G401 (cell line): ENCODE data around the gene LHCGR. TPM values are rescaled to one million over a fixed set of nuclear protein-coding genes. Genes with fewer than 3 reads are reported as not detected.

Source experiments
- DNase-seq: peaks from one replicate; pipeline ENCODE4 v3.0.0-alpha.2; 2015; ENCODE audit warnings: low spot score
- in situ Hi-C: cut with HindIII; loops from 2 replicates; pipeline ENCODE4 v1.10.0; 2016; ENCODE audit warnings: low sequenced_read_pairs, mixed read lengths
- total RNA-seq: library from RNA; depleted of rRNA; stranded (reverse); fragments of >200 nt; shearing (Covaris generic); gene quantifications from 2 replicates; pipeline ENCODE4 v1.2.3, GENCODE V29; 2014; rRNA removed

The LHCGR gene
- total RNA-seq: not detected in 2 replicates

GRCh38 chr2:48755473-48755872 lies at the start of gene LHCGR:
LHCGR (minus strand) TSS chr2:48755724; CDS start chr2:48755671, 53 bp downstream.
- DNase-seq: no peak
- in situ Hi-C loops: no loop called here

- no peak for DNase-seq
- in situ Hi-C loops: no loop called here
Observed at GRCh38 chr2:48799601-48800000, 44.1 kb upstream of the LHCGR start.

DNA sequence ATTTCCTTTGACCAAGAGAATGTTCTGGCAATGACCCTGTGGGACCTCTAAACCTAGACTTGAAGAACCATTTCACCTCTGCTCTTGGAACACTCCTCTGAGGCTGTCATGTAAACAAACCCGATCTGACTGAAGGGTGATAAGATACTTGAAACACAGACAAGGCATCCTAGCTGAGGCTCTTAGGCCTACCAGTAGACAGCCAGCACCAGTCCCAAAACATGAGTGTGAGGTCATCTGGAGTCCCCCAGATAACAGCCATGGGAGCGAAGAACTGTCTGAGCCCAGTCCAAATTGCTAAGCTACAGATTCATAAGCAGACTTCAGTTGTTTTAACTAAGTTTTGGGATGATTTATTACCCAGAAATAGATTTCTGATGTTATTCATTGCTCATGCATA lies 39.5 kb upstream of the LHCGR start:
- in situ Hi-C loops: no loop called here
- no peak for DNase-seq

- DNase-seq: no peak
- in situ Hi-C loops: no loop called here
Observed at GRCh38 chr2:48793671-48794070, 38.1 kb upstream of the LHCGR start.

DNA sequence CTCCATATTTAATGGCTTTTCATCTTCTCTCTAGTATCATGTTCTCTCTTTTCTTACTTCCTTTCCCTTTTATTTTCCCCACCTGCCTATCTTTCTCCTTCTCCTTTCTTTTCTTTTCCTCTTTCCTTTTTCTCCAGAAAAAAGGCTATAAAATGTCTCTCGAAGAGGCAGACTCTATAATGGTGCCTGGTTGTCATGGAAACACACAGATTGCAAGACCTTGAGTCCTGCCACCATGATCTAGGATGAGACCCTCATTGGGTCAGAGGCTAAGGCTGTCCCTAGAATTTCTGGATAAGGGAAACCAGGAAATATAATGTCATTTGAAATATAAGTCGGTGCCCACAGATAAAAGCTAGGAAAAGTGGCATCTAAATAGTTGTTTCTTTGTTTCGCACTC lies 36.5 kb upstream of the LHCGR start:
- in situ Hi-C loops: no loop called here
- DNase-seq: no peak

DNA sequence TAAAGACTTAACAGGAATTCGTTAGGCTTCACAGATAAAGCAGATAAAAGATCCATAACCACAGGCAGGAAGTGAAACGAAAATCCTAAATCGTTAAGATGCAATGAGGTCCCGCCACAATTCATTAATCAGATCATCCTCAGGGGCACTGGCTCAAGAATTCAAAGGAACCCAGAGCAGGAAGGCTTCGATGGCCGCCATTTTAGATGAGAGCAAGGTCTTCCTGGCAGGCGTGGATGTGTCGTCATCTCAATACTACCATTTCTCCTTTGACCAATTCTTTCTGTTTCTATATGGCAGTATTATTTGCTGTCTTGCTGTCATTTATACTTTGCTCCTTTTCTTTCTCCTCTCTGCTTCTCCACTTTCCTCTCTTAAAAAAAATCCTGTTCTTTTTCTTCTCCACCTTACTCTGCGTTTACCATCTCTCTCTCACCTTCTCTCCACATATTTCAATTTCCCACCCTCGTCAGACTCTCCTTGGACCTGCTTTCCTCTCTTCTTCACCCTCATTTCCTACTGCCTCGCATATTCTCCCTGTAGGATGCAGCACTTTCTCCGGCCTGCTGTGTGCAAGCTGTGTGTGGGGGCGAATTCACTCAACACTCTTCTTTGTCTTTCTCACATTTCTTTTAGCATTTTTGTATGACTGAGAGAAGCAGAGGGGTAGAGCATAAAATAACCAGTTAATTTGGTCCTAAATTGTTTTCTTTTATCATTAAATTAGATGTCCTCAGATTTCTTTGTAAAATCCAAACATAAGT lies 35.1 kb upstream of the LHCGR start:
- in situ Hi-C loops: no loop called here
- no peak for DNase-seq

DNA sequence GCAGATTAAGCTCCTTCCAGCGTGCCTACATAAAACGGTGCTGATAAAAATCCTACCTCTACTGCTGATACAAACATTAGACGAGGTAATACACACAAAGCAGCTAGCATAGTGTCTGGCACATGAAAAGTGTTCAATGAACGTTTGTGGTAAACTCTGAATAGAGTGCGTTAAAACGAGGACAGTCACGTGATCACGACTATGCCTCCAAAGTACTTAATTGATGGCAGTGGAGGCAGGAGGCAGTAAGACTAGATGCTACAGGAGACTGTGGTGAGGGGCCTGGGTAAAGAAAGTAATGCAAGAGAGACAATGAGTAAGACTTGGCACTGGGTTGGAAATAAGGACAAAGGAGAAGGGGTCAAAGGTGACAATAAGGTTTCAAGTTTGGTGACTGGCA lies 32.1 kb upstream of the LHCGR start:
- no peak for DNase-seq
- in situ Hi-C loops: no loop called here

DNA sequence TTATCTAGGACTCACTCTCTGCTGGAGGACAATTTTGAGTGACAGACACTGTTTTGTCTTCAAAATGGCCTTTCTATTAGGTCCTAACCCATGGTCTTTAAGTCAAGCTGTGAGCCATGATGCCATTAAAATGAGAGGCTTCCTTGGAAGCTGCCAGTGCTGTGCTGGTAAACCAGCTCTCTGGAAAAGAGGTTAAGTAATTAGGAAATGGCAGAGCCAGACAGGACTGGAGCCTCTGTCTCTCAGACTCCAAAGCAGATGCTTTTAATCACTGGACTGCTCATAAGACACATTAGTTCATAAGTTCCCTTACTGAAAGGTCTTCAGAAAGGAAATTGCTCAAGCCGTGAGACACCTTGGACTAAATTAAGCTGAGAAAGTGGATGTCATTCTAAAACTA lies 25.8 kb upstream of the LHCGR start:
- no peak for DNase-seq
- in situ Hi-C loops: no loop called here

DNA sequence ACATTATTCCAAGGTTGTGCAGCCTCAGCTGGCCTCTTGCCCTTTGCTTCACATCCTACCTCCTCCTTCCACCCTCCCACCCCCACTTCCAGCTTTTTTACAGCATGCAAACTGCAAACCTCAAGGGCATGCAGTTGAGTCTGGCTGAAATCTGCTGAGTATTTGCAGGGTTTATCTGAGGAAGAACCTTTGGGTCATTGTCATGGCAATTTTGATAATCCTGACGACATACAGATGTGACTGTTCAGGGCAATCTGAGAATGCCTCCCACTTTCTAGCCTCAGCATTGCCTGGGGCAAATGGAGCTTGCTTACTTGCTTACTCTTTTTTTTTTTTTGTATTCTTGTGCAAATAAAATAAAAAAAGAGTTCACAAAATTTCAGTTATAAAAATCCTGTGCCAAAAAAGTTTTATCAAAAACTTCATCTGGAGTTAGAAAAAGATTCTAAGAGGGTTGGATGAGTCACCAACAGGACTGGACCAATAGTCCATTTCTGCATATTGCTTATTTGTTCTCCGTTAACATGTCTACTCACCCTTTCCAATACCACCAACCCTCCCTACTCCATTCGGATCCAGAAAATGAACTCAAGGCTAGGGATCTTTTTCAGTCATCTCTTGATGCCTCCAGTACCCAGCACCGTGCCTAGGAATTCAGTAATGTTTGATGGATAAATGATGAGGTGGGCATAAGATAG lies 23.6 kb upstream of the LHCGR start:
- in situ Hi-C loops: no loop called here
- no peak for DNase-seq

DNA sequence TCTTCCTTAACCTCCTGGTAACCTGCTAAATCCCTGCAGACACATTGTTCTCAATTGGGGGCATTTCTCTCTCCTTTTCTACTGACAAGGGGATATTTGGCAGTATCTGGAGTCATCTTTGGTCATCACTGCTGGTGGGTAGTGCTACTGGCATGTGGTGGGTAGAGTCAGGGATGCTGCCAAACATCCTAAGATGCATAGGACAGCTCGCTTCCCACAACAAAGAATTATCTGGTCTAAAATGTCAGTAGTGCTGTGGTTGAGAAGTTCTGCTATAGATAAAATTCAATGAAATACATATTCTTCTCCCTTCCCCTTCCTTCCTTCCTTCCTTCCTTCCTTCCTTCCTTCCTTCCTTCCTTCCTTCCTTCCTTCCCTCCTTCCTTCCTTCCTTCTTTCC lies 18.7 kb upstream of the LHCGR start:
- no peak for DNase-seq
- in situ Hi-C loops: no loop called here

DNA sequence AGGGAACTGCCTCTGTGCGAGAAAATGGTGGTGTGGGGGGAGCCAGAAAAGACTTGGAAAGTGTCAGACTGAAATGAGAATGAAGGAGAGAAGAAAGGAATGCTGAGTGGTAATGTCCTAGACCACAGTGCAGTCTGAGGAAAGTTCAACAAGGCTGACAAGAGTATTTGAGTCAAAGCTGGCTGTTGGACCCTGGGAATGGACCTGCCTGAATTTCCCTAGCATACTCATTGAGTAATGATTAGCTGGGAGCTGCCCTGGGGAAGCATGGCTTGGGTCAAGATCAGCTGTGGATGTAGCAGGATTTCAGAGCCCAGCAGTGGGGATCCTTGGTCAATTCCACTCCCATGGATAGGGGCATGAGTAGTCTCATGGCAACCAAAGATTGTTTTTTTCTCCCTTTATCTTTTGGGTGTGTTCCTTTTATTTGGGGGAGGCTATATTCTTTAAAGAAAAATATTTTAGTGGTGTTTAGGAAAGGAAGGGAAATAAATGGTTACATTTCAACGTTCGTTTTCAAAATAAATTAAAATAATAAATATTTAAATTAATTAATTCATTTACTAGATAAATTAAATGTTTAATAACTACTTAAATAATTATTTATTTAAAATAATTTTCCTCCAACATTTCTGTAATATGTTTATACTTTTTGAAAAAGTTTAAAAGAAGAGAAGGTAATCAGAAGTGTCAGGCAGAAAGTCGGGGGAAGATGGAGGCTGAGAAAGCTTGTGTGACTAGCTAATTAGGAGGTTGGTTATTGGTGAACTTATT lies 15.9 kb upstream of the LHCGR start:
- in situ Hi-C loops: no loop called here

GRCh38 chr2:48770181-48770580 lies 14.7 kb upstream of the LHCGR start:
- in situ Hi-C loops: no loop called here
- no peak for DNase-seq

More for the DNA sequence above, 15.9 kb upstream of the LHCGR start:
- no peak for DNase-seq

- no peak for DNase-seq
- in situ Hi-C loops: no loop called here
Observed at GRCh38 chr2:48768669-48769068, 13.1 kb upstream of the LHCGR start.

DNA sequence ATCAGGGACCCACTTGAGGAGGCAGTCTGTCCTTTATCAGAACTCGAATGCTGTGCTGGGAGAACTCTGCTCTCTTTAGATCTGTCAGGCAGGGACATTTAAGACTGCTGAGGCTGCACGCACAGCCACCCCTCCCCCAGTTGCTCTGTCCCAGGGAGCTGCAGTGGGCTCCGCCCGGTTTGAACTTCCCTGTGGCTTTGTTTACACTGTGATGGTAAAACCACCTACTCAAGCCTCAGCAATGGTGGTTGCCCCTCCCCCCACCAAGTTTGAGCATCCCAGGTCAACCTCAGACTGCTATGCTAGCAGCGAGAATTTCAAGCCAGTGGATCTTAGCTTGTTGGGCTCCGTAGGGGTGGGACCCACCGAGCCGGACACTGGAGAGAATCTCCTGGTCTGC lies 11.8 kb upstream of the LHCGR start:
- in situ Hi-C loops: no loop called here
- DNase-seq: no peak

DNA sequence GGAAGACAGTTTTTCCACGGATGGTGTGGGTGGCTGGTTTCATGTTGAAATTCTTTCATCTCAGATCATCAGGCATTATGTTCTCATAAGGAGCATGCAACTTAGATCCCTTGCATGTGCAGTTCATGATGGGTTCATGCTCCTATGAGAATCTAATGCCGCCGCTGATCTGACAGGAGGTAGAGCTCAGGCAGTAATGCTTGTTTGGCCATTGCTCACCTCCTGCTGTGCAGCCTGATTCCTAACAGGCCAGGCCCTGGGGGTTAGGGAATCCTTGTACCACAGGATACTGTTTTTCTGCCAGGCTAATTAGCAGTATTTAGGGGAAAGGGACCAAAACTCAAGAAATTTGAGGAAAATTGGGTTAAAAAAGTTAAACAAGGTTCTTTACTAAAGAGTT lies 5.3 kb upstream of the LHCGR start:
- in situ Hi-C loops: no loop called here
- DNase-seq: no peak

DNA sequence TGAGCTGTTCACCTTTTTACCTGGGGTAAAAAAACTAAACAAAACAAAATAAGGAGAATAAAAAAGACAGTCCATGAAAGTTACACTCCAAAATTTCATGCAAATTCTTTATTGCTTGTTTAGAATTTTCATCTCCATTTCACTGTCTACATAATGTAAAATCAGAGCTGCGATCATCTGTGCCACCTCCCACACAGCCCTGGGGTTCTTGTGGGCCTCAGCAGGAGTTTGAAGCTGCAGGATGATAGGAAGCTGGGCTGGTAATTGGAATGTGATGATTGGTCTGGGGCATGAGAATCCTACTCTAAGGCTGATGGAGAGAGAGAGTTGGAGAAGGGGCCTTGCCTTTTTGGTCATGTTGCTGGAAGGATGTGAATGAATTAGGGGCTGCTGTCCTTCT lies 4.2 kb upstream of the LHCGR start:
- DNase-seq: no peak
- in situ Hi-C loops: no loop called here

GRCh38 chr2:48756289-48756688 lies 765 bp upstream of the LHCGR start:
- in situ Hi-C loops: no loop called here
- DNase-seq: no peak

DNA sequence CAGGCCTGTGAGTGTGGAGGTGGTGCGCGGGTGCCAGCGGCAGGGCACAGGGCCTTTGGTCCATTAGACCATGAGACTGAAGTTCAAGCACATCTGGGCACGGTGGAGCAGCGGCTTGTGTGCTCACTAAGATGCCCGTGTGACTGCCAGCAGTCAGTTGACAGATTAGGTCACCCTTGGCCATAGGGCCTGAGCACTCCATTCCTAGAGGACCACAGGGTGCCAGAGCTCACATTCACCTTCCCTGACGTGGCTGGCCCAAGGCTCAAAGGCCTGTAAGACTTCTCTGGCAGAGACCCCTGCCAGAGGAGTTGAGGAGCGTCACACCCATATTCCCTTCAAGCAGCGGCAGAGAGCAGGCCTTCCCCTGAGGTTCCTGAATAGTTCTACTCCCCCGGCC lies 650 bp downstream of the LHCGR start:
- DNase-seq: no peak
- in situ Hi-C loops: no loop called here

- DNase-seq: no peak
- in situ Hi-C loops: no loop called here
Observed at GRCh38 chr2:48753228-48753627, 2.3 kb downstream of the LHCGR start.

GRCh38 chr2:48750128-48750739 lies 5.3 kb downstream of the LHCGR start:
- DNase-seq: no peak
- in situ Hi-C loops: no loop called here
